Inflammatory macrophage treated with lipopolysaccharide for 4 hours (primary cell): ENCODE results near the gene SLC31A1.
A peak's percentile ranks its signal among the peaks of the same experiment; 100 is the strongest.

Experiments
- DNase-seq: peaks from one replicate; pipeline ENCODE4 v3.0.0-alpha.2; 2020

The SLC31A1 gene

GRCh38 chr9:113221003-113221799, at the start of gene SLC31A1, which contains the start of gene FKBP15:
Gene SLC31A1, plus strand, starts transcription at chr9:113221544. Its CDS starts 34,605 bp downstream, at chr9:113256149.
Gene FKBP15, minus strand, starts transcription at chr9:113221277. Its CDS starts 34 bp downstream, at chr9:113221243.
- DNase-seq, result peak; percentile 99

- DNase-seq, result no peak
These were observed 48.0 kb upstream of the SLC31A1 start for GRCh38 chr9:113173341-113173740.

DNA sequence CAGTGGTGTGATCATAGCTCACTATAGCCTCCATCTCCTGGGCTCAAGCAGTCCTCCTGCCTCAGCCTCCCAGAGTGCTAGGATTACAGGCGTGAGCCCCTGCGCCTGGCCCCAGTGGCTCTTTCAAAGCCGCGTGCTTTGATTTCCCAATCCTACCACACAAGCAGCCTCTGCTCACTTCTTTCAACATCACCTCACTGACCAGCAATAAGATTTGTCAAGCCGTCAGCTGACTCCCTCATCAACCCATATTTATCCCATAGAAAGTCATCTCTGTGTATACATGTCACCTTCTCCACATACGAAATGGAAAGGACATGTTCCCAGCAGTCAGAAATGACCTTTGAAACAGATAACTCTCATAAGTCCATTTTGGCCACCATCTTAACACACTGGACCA, 44.5 kb upstream of the SLC31A1 start:
- peak; percentile 93 for DNase-seq

- DNase-seq, result peak; percentile 84
These were observed 44.1 kb upstream of the SLC31A1 start for GRCh38 chr9:113177251-113177650.

DNA sequence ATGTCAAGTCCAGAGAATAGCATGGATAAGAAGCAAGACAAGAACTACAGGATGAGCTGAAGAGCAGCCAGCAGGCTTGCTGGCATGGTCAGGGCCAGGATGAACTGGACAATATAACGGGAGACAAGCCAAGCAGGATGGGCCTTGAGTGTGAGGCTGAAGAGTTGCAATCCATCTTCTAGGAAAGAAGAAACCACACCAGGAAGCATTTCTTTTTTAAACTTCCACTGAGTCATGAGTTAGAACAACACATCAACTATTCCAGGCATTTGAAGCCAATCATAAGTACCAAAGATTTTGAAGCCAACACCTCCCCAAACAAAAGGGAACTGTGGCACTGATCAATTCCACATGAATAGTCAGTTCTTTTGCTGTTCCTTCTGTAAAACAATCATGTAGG, 43.3 kb upstream of the SLC31A1 start:
- no peak for DNase-seq

DNA sequence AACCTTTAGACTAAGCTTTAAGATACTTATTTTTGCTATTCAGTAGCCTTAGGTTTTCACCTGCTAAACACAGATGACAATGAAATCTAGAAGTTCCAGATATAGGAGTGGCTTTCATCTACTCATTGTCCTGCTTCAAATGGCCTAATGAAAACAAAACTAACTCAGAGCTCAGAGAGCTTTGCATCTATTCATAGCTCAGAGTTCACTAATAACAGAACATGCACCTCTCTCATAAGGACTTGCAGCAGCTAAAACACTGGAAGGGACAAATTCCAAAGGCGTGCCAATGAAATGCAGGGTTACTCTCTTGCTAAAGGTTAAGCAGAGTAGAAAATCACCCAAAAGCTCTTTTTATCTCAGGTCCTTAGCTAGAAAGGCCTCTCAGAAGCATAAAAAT, 41.5 kb upstream of the SLC31A1 start:
- DNase-seq, result no peak

DNA sequence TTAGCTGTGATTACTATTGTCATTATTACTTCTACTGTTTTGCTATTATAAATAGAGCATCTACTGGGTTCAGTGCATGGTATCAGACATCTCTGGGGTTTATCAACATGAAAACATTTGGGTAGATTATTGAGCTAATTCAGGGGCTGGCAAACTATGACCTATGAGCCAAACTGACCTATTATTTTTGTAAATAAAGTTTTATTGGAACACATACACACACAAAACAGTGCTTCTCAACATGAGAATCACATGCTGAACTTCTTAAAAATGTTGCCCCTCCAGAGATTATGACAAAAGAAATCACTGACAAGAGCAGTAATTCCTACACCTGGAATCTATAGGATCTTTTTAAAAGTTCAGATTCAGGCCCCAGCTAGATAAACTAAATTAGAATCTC, 40.2 kb upstream of the SLC31A1 start:
- no peak for DNase-seq

- DNase-seq, result peak; percentile 70
These were observed 37.3 kb upstream of the SLC31A1 start for GRCh38 chr9:113183956-113184488.

- DNase-seq, result peak; percentile 79
These were observed 36.8 kb upstream of the SLC31A1 start for GRCh38 chr9:113184539-113184938.

DNA sequence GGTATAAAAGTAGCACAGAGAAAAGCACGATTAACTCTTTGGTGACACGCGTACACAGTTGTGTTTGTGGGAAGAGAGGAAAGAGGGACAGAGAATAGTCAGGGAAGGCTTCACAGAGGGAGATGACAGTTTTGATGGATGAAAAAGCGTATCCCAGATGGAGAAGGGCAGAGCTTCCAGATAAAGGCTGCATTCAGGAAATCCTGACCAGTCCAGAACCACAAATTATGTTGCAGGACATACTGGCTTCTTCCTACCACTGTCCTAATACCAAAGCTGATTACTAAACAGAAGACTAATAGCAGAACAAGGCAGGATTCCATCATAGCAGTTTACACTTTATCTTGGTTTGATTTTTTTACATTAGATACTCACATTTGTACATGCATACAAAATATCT, 36.1 kb upstream of the SLC31A1 start:
- DNase-seq, result peak; percentile 41

DNA sequence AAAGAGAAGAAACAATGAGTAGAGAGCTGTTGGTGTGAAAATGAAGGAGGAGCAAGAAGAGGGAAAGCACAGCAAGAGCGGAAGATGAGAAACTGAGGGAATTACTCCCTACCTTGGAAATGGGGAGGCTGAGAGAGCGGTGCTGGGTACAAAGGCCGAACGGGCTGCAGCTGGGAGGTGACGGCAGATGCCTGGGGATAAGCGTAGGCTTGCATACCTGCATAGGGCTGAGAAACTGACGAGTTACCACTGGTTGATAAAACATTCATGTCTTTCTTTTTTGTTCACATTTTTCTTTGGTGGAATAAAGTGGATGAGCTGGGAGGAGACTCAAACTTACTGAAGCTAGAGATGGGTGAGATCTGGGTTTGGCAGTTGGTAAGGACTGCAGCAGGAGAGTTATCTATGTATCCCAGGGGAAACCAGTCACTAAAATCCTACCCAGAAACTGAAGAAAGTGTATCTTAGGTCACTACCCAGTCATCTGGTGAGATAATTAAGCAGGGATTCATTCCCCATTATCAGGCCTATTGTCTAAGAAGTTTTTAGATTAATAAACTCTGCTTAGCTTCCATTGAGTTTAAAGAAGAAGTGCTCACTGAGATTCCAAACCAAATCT, 35.1 kb upstream of the SLC31A1 start:
- peak; percentile 39 for DNase-seq

GRCh38 chr9:113187929-113188595, 33.3 kb upstream of the SLC31A1 start:
- DNase-seq, result peak; percentile 97

GRCh38 chr9:113192455-113192854, 28.9 kb upstream of the SLC31A1 start:
- DNase-seq, result no peak

DNA sequence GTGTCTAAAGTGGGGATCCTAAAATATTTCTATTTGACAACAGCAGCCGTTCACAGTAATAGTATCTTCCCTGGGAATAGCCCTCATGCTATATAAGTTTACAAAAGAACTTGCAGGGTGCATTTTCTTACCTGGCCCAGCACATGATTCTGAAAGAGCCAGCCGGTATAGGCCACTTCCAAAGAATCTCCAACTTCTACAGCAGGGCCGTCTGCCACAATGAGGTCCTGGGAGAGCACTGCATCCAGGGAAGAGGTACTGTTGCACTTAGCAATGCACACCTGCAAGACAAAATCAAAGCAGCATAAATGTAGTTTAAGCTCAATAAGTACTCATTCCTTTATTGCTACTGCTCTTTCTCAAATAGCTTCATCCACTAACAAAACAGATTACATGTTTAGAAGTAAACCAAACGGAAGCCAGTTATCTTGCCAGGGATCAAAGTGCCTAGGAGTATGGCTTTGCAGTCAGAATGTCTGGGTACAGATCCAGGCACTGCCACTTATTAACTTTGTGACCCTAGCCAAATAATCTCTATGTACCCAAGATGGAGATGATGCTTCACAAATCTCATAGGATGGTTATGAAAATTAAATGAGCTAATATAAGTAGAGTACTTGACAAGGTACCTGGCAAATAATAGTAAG, 21.5 kb upstream of the SLC31A1 start:
- DNase-seq, result no peak

GRCh38 chr9:113205432-113205831, 15.9 kb upstream of the SLC31A1 start:
- peak; percentile 49 for DNase-seq

GRCh38 chr9:113205861-113206260, 15.5 kb upstream of the SLC31A1 start:
- peak; percentile 84 for DNase-seq

DNA sequence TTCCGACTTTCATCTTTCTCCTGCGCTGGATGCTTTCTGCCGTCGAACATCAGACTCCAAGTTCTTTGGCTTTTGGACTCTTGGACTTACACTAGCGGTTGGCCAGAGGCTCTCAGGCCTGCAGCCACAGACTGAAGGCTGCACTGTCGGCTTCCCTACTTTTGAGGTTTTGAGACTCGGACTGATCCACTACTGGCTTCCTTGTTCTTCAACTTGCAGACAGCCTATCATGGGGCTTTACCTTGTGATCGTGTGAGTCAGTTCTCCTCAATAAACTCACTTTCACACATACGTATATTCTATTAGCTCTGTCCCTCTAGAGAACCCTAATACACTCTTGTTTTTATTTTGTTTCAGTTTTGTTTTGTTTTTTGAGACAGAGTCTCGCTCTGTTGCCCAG, 10.5 kb upstream of the SLC31A1 start:
- DNase-seq, result peak; percentile 82

GRCh38 chr9:113215132-113215531, 6.2 kb upstream of the SLC31A1 start:
- DNase-seq, result peak; percentile 35

GRCh38 chr9:113216406-113216805, 4.9 kb upstream of the SLC31A1 start:
- DNase-seq, result no peak

DNA sequence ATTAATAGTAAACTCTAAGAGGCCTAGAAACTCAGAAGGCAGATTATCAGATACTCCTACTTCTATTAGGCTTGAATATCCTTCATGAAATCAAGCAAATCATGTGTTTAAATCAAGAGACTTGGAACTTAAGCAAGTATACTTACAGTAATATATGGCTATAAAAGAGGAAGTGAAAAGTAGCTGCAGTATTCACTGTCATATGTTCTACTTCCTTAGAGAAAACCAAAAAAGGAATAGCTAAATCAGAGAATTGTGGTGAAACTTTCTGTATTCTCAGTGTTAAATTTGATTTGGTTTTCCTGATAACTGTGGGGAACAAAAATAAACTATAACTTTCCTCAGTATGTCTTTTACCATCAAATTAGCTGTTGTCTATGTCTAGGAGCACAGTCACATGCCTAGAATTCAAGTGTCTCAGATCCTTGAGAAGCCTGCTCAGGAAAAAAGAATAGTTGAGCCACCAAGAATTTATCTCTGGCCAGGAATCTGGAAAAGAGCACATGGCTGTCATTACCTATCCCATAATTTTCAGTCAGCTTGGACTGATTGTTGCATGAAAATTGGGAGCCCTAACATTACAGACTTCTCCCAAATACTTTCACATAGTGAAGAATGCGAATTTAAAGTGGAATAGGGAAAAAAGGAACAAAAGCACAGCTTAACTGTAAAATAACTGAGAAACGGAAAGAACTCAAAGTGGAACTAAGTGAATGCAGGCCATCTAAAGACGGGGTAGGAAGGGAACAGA, 2.0 kb upstream of the SLC31A1 start:
- DNase-seq, result peak; percentile 94

DNA sequence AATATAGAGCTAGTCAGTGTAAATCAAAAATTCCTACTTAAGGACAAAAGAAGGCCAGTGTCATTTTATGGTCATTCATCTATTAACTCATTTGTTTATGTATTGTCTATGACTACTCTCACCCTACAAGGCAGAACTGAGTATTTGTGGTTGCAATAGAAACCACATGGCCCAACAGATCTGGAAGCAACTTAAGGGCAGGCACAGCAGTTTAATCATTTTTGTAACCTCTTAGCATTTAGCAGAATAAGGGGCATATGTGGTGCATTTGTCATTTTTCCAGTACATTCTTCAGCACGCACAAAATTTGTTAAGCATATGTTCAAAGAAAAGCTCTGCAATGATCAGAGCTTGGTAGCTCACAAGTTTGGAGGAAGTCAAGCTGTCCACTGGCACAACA, 1.4 kb upstream of the SLC31A1 start:
- DNase-seq, result peak; percentile 89

DNA sequence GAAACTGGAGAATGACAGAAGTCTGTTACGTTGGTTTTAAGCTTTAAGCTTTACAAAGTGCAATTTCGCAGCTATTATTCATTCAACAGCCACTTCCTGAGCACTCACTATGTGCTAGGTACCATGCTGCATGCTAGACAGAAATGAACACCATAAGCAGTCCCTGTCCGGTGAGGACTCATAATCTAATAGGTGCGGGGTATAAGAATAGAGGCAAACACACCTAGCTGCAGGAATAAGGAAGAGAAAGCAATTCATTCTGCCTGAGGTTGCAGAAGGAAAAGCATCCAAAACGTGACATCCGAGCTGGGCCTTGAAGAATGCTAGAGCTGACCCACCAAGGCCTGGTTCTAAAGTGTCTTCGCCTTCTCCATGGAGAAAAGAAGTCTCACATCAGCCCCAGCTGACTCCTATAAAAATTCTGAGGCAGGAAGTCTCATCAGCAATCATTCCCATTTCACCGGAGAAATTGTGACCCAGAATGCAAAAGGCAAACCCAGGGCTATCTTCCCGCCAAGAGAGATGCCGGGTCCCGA, 809 bp upstream of the SLC31A1 start:
- peak; percentile 26 for DNase-seq
